Measurements from ENCODE around the gene P2RY2.

The P2RY2 gene

DNA sequence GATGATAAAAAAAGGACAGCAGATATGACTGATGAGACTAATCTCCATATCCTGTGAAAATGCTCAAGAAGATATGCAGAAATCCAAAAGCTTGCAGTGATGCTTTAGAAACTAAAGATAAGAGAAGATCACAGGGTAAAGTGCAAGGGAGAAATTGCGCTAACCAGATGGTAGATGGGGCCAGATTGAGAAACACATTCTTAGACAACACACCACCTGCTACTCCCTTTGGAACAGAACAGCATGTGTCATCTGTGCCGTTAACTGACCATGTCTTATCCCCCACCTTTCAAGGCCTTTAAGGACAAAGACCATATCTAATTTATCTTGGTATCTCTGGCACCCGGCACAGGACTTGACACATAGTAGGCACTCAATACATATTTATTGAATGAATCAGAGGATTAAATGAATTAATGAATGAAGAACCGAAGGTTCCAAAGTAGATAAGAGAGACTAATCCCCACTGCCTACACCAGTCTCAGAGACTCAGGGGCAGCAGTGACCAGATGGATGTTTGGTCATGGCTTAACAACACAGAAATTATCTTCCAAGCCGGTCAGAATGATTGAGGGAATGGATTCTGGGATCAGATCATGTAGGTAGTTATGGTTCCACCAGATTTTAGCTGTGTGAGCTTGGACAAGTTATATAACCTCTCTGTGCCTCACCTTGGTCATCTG is 12.3 kb upstream of the P2RY2 start:
- no peak for DNase-seq

DNA sequence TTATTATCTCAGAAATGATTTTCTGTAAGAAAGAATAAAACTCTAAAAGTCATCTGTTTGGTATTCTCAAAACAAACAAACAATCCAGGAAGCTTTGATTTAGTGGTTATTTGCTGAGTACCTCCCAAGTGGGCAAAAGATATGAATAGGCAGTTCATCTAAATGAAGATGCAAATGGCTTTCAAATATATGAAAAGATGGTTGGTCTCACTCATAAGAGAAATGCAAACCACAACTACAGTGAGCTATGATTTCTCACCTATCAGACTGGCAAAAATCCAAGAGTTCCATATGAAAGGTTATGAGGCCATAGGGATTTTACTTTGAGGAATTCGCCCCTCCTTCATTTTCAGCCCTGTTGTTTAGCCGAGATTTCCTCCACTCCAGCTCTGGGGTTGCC is 11.3 kb upstream of the P2RY2 start:
- DNase-seq: no peak

DNA sequence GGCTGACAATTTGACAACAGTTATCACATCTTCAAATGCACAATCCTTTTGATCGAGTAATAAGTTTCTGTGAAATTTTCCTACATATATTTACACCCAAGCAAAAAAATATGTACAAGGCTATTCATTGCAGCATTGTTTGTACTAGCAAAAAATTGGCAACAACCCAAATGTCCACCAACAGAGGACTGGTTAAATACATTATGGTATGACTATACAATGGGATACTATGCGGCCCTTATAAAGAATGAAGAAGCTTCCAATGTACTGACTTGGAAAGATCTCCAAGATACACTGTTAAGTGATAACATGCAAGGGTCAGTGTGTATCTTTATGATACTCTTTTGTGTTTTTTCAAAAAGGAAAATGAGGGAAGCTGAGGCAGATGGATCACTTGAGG is 8.2 kb upstream of the P2RY2 start:
- no peak for DNase-seq

DNA sequence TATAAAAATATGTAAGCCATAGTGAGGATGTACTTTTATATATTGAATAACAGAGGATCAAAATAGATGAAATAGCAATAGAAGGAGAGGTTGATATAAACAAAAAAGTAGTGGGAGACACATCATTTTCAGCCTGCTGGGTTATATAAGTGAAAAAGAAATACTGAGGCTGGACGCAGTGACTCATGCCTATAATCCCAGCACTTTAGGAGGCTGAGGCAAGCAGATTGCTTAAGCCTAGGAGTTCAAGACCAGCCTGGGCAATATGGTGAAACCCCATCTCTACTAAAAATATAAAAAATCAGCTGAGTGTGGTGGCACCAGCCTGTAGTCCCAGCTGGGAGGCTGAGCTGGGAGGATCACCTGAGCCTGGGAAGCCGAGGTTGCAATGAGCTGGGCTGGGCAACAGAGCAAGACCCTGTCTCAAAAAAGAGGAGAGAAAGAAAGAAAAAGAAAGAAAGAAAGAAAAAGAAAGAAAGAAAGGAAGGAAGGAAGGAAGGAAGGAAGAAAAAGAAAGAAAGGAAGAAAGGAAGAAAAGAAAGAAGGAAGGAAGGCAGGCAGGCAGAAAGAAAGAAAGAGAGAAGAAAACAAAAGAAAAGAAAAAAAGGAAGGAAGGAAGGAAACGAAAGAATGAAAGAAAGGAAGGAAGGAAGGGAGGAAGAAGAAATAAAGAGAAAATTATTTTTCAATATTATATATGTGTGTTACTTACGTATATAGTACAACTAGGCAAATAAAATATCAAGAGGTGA is 7.0 kb upstream of the P2RY2 start:
- DNase-seq: no peak

DNA sequence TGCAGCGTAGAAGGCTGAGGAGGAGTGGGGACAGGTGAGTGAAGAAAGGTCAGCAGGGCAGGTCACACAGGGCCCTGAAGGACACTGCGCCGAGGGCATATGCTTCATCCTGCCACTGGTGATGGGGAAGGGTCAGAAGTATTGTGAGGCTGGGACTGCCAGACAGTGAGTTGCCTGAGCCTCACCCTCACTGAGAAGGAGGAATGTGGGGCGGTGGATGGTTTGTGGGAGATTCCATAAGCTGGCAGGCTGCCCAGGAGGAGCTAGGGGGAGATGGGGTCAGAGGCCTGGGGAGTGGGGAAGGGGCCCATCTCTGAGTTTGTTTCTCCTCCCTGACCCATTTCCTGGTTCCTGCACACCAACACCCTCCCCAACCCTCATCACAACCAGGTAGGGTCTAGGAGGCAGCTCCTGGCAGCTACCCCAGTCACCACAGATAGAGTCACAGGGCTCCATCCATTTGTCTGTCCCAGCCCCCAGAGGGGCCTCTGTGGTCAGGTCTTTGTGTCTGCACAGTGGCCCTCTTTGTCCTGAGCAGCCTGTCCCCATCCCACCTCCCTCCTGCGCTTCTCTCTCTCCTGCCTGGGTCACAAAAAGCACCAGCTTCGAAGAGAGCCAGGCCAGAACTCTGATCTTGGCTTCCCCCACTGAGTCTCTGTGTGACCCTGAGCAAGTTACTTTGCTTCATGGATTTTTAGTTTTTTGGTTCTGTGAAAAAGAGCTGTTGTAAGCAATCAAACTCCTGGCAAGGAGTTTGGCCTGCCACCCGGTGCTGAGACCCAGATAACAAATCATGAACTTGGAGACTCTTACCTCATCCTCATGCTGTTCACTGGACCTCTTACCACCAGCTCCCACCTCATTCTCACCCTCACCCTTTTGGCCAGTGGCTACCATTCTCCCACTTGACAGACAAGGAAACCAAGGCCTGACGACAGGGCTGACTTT is 4.6 kb upstream of the P2RY2 start:
- no peak for DNase-seq

DNA sequence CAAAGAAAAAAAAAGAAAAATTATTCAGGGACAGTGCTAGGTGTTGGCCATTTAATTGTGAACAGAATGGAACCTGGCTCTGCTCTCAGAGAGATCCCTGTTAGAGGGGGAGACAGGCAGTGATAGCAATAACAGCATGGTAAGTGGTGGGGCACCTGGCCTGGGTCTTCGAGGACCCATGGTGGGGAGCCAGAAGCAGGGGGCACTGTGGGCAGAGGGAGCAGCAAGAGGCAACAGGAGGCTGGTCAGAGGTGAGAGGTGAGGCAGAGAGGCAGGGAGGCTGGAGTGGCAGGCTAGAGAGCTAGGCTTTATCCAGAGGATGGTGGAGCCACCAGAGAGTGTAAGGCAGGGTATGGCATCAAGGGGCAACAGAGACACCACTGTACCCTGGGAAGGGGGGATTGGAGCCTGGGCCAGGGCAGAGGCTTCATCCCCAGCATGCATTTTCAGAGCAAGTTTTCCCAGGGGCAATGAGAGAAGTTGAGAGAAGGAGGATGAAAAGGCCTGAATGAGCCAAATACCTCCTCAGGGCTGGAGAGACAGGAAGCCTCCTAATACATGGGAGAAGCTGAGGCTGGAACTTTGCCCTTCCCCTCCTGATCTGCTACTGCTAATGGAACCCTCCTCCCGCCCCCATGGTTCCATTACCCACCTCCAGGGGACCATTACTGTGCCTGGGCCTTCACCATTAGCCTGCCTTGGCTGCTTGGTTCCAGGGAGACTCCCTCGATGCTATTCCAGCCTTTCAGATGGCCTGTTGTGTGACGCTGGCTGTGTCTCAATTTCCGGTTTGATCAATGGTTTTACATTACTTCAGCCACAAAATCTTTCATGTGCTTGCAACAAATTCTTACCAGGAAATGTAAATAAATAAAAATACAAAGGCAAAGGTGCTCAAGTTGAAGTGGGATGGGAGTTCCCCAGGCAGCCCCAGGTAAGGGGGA is 2.6 kb upstream of the P2RY2 start:
- no peak for DNase-seq

DNA sequence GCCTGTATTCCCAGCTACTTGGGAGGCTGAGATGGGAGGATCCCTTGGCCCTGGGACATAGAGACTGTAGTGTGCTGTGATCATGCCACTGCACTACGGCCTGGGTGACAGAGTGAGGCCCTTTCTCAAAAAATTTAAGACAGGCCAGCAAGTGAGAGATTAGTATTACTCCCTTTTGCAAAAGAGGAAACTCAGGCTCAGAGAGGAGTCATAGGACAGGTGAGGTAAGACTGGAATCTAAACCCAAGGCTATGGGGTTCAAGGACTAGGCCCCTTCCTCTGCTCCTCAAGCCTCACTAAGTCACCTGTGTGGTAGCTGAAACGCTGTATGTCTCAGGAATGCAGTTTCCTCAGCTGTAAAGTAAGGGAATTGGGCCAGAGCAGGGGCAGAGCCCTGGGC is 1.6 kb upstream of the P2RY2 start:
- DNase-seq: no peak

DNA sequence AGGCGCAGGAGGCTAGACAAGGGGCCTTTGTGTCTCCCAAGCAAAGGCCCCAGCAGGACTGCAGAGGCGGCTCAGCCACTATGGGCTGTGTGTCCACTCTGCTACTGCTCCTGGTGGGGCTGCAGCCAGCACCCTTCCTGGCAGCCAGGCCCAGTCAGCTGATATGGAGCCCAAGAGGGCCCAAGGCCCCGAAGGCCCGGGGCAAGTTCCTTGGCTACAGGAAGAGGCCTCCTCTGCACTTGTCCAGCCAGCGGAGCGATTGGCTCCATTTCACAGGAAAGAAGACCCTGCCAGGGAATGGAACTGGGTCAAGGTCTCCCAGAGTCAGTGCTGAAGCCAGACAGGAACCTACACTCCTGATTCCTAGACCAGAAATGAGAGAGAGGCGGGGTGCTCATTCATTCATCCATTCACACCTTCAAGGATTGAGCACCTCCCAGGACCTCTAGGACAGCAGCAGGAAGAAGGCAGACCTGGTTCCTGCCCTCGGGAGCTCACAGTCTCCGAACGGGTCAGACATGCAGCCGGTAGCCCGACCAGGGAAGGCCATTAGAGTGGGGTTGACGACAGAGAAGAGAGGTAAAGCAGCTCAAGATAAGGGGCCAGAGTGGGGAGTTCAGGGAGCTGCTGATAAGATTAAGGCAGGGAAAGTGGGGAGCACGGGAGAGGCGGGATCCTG is 811 bp upstream of the P2RY2 start:
- DNase-seq: no peak

DNA sequence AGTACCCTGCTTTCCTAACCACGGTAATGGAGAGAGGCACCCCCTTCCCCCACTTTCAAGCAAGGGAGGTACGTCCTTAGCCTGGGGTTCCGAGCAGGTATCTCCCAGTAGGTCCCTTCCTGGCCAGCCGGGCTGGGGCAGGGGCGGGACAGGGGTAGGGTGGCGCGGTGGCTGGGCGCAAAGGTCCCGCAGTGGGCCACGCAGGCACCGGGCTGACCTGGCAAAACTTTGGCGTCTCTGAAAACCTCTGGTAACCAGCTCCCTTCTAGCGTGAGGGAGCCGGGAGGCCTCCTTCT is 323 bp upstream of the P2RY2 start:
- no peak for DNase-seq

DNA sequence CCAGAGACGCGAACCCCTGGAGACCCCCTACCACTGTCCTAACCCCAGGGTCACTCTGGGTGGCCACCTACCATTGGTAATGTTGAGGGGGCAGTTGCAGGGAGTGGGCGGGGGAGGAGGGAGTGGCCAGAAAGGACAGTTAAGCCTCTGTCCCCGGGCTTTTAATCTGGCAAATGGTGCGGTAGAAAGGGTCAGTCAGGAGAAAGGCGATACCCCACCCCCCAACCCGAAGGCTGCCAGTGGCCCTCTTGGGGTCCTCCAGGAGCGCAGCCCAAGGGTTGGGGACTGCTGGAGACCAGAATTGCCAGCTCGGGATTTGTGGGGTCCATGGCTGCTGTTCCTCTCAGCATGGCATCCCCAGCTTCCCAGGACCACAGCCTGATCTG is 742 bp downstream of the P2RY2 start:
- DNase-seq: no peak

DNA sequence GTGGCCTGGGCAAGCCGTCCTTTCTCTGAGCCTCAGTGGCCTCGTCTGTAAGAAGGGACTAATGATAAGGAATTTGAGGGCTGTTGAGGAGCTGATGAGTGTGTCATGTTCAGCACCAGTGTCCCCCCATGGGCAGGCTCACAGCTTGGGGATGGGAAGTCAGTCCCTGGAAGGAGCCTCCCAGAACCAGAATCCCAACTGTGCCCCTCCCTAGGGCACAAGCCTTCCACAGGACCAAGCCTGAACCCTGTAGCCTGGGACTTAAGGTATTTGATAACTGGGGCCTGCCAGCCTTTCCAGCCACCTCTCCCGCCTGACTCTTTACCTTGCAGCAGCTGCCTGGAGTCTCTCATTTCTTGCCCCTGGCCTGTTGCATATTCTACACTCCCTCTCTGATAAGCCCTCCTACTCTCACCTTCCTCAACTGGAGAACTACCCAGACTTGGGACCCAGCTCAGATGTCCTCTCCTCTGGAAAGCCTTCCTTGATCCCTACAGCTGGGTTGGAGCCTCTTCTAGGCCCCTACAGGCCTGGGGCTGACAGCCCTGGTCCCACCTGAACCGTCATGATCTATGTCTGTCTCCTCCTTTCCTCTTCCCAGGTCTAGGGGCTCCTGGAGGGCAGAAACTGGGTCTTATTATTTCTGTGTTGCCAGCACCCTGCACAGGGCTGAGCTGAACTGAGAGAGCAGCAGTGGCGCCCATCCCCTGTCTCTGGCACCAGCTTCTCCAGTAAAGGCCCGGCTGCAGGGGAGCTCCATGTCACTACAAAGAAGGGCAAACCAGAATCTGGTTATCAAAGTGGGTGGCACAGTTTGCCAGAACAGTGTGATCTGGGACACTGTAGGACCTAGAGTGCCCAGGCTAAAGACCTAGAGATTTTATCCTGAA is 1.6 kb downstream of the P2RY2 start:
- no peak for DNase-seq

DNA sequence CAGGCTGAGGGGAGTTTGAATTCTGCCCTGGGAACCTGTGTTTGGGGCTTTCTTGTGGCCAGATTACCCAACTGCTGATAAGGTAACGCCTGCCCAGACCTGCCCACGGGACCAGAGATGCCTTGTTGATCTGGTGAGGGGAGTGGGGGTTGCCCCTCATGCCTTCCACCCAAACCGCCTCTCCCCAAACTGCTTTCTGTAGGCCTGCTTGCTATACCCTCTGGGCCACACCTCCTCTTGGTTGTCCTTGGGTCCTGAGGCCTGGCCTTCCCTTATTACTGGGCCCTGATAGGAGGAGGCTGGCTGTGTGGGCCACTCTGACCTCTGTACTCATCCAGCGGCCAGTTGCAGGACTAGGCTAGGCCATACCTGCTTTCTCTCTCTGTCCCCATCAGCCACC is 3.4 kb downstream of the P2RY2 start:
- DNase-seq: no peak

DNA sequence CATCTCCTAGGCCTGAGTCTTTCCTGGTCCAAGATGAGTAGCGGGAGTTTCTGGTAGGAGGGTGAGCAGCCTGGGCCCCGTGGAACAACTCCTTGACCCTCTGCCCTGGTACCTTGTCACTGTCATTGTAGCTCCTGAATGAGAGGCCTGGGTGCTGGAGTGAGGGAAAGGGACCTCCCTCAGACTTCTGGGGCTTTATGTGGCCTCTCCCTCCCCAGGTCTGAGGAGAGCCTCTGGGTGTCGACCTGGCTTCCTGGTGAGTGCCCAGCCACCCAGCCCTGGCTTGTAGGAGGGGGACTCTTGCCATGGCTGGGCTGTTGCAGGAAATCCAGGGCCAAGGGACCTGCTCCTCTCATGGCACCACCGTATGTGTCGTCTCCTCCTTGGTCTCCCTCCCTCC is 3.9 kb downstream of the P2RY2 start:
- no peak for DNase-seq

DNA sequence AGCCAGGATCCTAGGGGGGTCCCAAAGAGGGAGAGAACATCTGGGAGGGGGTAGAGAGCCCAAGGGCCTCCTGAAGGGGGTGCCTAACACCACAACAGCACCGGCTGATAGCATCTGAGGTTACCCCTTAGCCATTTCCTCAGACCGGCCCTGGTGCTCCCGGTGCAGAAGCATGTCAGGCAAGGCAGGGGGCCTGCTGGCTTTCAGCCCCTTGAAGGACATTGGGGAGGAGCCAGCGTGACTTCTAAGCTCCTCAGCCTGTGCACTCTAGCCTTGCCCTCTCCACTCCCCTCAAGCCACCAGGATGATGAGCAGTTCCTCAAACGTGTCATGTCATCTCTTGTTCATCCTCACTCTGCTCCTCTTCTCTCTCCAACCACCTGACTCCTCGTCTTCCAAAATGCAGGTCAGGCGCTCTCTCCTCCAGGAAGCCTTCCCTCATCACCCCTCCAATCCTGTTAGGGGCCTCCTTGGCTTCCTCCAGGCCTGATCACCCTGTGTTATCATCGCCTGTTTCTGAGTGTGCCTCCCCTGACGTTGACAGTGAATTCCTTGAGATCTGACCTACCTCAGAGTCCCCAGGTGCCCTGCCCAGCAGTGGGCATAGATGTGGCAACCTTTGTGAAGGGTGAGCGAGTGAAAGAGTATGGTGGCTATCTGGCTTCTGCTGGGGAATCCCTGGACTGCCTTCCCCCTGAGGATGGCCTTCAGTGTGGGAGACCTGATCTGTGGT is 6.1 kb downstream of the P2RY2 start:
- no peak for DNase-seq

DNA sequence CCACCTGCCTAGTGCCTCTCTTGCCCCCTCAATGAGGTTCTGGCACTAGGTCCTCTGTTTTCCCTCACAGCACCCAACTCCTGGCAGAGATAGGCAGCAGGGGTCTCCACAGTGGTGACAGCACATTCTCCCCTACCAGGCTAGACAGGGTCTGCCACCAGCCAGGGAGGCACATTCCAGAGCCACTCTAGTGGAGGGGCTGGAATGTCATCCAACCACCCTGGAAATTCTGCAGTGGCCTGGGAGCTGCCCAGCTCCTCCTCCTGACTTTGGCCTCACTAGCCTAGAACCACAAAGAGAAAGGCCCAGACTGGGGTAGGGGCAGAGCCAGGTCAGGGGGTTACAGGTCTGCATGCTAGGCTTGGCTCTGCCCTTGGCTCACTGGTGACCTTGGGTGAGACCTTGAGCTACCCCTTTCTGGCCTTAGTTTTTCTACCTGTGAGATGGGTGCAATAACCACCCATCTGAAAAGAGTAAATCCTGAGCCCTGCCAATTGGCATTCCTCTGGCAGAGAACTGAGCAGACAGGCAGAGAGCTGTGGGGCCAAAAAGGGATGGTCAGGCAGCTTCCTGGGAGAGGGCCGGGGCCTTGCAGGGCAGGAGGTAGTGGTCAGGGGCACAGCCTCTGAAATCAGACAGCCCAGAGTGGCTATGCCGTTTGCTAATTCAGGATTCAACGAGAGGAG is 7.1 kb downstream of the P2RY2 start:
- DNase-seq: no peak

DNA sequence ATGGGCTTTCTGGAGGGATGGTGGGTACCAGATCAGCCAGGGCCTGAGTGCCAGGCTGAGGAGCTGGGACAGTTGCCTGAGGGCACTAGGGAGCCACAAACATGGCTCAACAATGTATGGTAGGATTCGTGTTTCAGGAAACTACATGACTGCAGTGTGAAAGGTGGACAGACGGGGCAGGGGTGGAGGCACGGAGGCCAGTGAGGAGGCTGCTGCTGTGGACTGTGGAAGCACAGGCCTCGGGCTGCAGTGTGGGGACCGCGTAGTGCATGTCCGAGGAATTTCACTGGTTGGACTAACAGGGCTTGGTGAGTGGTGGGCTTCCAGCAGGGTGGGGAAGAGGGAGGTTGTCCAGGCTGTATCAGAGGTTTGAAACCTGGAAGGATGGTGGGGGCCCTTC is 7.8 kb downstream of the P2RY2 start:
- no peak for DNase-seq

DNA sequence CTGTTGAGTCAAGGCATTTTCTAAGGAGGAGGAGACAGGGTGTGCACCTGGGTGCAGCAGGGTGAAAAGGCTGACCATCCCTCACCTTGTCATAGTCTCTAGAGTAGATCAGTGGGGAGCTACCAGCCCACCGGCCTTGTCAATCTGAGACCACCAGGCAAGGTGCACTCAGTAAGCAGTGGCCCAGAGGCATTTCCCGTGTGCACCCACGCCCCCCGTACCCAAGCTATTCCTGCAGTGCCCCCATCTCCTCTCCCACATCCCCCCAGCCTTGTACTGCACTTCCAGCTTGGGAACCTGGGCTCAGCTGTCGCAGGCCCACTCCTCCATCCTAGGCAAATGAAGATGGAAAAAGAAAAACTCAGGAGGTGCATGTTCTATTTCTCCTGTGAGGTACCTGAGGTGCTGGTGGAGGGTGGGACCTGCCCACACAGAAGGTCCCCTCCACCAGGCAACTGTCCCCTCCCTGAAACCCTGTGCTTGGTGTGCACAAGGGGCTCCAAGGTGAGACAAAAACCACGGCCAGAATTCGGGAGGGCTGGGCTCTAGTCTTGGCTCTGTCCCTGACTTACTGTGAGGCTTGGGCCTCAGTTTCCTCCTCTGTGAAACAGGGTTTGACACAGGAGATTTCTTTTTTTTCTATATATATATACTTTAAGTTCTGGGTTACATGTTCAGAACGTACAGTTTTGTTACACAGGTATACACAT is 8.4 kb downstream of the P2RY2 start:
- DNase-seq: no peak

DNA sequence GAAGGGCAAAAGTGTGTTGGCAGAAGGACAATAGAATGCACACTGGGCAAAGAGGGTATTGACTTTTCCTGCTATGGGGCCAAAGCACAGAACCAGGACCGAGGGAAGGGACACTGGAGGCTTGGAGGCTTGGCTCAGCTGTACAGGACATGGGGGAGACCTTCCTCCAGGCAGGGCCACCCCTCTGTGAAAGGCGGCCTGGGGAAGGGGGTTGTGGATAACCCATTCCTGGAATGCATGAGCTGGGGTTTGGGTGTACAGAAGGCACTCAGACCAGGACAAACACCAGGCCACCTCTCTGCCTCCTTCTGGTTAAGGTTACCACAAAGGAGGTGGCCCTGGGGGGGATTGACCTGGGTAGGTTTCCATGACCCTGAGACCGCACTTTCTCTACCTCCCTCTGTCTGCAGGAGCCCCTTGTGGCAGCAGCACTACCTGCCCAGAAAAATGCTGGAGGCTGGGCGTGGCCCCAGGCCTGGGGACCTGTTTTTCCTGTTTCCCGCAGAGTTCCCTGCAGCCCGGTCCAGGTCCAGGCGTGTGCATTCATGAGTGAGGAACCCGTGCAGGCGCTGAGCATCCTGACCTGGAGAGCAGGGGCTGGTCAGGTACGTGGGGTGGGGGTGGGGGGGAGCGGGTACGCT is 9.6 kb downstream of the P2RY2 start:
- DNase-seq: no peak
